A673 (cell line): ENCODE results near the gene RIPK3.

Experiments used
- CTCF ChIP-seq: fragments of 300-800, 200-600 bp; sonication (generic); conservative IDR thresholded peaks from 2 replicates; pipeline ENCODE4 v1.5.1; 2017; ENCODE audit warnings: low read depth, mild to moderate bottlenecking, antibody characterized with exemption, low read length, moderate library complexity, mixed read lengths
- EZH2 ChIP-seq: fragments of 200-600 bp; sonication (generic); IDR thresholded peaks from 2 replicates; pipeline ENCODE4 v1.6.1; 2017; ENCODE audit warnings: borderline replicate concordance, low read depth, mild to moderate bottlenecking, mixed read lengths, antibody characterized with exemption, low read length; ENCODE audit not compliant: poor library complexity, severe bottlenecking

GRCh38 chr14:24349742-24350141 lies 10.0 kb upstream of the RIPK3 start:
- TF ChIP-seq CTCF (no peak), EZH2 (no peak)
